Erythroblast (primary cell): ENCODE results near the gene PRKD3.

ENCODE experiments used
- GATA1 ChIP-seq: IDR thresholded peaks from 2 replicates; pipeline ENCODE4 v1.6.1; 2011; ENCODE audit warnings: low read depth, mild to moderate bottlenecking, control low read depth, low read length, moderate library complexity
- POLR2A ChIP-seq: IDR thresholded peaks from 2 replicates; pipeline ENCODE4 v1.6.1; 2011; ENCODE audit warnings: mild to moderate bottlenecking, low read length

GRCh38 chr2:37361216-37361815 lies 36.7 kb upstream of the PRKD3 start:
- TF ChIP-seq POLR2A (no peak), GATA1 (no peak)
